Fibroblast of mammary gland (primary cell): Measurements from ENCODE around the gene PEAK3.
A peak's percentile ranks its signal among the peaks of the same experiment; 100 is the strongest.

Experiments
- DNase-seq: peaks from one replicate; pipeline ENCODE4 v3.0.0-alpha.2; 2010; ENCODE audit warnings: low read depth
- H3K4me3 ChIP-seq: 2 replicates; pipeline ENCODE4 v1.5.1; 2011; ENCODE audit warnings: low read depth, mild to moderate bottlenecking, low read length, moderate library complexity; ENCODE audit not compliant: control insufficient read depth
- TF ChIP-seq, protein P1 (sequence below): conservative IDR thresholded peaks from 2 replicates; pipeline ENCODE4 v1.5.1; 2011; ENCODE audit warnings: low read depth, low read length, inconsistent platforms; ENCODE audit not compliant: control insufficient read depth, insufficient read depth

The PEAK3 gene

DNA sequence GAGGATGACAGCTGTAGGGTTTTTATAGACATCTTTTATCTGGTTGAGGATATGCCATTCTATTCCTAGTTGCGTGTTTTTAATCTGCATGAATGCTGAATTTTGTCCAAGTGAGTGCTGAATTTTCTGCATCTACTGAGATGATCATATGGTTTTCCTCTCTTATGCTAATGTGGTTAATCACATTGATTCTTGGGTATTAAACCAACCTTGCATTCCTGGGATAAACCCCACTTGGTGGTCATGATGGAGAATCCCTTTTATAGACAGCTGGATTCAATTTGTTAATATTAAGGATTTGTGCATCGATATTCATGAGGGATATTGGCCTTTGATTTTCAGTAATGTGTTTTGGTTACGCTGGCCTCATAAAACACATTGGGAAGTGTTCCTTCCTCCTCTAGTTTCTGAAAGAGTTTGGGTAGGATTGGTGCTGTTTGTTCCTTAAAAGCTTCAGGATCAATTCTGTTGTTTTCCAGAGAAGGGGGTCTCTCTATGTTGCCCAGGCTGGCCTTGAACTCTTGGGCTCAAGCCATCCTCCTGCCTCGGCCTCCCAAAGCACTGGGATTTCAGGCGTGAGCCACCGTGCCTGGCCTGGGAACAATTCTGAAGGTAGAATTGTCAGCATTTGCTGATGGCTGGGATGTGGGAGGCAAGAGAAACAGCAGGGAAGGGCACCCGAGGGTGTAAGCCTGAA is 33.3 kb upstream of the PEAK3 start:
- H3K4me3 ChIP-seq: no peak overlapping the region
- TF ChIP-seq, protein P1, sequence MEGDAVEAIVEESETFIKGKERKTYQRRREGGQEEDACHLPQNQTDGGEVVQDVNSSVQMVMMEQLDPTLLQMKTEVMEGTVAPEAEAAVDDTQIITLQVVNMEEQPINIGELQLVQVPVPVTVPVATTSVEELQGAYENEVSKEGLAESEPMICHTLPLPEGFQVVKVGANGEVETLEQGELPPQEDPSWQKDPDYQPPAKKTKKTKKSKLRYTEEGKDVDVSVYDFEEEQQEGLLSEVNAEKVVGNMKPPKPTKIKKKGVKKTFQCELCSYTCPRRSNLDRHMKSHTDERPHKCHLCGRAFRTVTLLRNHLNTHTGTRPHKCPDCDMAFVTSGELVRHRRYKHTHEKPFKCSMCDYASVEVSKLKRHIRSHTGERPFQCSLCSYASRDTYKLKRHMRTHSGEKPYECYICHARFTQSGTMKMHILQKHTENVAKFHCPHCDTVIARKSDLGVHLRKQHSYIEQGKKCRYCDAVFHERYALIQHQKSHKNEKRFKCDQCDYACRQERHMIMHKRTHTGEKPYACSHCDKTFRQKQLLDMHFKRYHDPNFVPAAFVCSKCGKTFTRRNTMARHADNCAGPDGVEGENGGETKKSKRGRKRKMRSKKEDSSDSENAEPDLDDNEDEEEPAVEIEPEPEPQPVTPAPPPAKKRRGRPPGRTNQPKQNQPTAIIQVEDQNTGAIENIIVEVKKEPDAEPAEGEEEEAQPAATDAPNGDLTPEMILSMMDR: no peak
- DNase-seq: no peak

DNA sequence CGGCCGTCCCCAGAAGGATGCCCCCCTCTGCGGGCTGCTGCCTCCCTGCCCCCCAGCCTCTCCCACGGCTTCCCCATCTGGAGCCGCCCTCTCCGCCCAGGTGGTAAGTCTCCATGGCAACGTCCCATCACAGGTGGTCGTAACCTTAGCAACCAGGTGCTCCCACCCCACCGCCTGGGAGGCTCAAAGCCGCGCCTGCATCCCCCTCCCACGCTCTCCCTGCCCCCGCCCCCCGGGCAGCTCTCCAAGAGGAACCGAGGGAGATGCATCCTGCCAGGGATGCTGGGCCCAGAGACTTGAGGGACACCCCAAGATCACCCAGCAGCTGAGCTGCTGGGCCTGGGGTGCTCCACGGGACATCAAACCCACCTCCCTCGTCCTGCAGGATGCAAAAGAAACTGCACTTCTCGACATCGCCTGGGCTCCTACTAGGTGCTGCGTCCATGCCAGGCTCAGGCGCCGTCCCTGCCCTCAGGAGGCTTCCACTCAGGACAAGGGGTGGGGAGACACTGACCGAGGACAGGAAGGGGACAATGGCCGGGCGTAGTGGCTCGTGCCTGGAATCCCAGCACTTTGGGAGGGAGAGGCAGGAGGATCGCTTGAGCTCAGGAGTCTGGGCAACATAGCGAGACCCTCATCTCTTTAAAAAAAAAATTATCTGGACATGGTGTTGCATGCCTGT is 31.0 kb upstream of the PEAK3 start:
- no peak overlapping the region for H3K4me3 ChIP-seq
- DNase-seq: no peak

DNA sequence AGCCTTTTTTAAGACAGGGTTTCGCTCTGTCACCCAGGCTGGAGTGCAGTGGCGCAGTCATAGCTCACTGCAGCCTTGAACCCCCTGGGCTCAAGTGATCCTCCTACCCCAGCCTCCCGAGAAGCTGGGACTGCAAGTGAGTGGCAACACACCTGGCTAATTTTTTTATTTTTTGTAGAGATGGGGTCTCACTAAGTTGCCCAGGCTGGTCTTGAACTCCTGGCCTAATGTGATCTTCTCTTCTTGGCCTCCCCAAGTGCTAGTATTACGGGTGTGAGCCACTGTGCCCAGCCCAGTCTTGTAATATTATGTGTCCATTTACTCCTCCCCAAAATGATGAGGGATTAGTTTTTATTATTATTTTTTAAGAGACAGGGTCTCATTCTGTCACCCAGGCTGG is 29.1 kb upstream of the PEAK3 start:
- TF ChIP-seq, protein P1: no peak
- no peak overlapping the region for H3K4me3 ChIP-seq
- no peak for DNase-seq

More for the DNA sequence above, 31.0 kb upstream of the PEAK3 start:
- TF ChIP-seq, protein P1: no peak

DNA sequence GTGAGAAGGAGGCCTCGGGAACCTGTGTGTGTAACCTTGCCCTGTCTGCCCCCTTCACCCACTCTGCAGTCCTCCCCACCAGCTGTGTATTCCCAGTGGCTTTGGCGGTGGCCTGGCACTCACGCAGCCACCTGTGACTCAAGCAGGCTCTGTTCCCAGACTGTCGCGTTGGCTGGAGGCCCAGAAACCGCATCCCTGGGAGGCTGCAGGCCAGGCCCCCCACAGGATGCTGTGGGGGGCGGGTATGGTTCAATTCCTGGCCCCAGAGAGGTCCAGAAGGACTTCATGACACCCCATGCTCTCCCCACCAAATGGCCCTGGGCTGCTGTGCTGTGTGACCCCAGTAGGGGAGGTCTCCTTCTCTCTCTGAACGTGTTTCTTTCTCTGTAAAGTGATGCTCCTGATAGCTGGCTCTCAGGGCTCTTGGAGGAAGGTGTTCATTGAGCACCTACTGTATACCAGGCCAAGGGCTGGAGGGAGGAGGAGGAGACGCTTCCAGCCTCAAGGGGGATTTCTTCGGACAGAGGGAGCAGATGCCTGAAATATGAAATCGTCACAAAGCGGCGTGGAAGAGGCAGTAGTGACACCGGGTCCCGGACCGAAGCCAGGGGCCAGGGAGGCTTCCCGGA is 27.9 kb upstream of the PEAK3 start:
- TF ChIP-seq, protein P1: no peak
- peak; percentile 61 for DNase-seq
- H3K4me3 ChIP-seq: no peak overlapping the region

DNA sequence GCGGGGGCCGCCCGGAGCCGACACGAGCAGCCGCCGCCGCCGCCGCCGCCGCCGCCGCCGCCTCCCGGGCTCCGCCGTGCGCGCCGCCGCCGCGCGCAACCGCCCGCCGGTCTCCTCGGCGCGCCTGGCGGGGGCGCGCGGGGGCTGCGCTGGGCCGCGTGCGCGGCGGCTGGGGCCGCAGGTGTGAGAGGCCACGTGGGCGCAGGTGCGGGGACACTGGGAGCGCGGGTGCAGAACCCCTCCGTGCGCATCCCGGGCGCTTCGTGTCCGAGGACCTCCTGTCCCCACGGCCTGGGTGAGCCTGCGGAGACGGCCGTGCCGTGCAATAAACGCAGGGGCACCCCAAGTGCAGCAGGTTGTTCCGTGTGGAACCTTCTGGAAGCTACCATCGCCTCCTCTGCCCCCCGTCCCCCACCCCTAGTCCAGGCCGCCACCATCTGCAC is 26.2 kb upstream of the PEAK3 start, which contains the start of gene LINGO3:
Gene LINGO3, minus strand, starts transcription at position 41 of the 443 bp plus-strand sequence. CDS start 16,378 bp downstream, outside the sequence.
- DNase-seq: no peak
- TF ChIP-seq, protein P1: no peak
- no peak within 1 kb of the TSS for H3K4me3 ChIP-seq

DNA sequence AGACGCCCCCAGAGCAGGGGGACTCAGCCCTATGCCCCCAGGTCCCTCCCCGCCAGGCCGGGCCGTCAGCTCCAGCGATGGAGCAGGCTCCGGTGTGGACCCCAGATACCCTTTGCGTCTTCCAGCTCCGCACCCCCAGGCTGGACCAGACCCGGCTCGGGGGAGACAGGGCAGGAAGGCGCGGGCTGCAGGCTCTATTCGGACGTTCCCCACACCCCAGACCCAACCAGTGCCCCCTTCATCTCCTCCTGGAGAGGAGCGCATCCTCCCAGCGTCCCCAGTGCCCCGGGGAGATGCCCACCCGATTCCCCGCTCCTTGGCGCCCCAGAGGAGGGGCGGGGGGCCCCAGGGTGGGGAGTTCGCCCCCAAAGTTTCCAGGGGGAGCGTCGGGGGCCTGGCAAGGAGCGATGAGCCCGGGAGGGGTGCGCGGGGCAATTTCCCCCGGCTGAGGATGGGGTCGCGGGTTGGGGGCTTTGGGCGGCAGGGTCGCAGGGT is 25.6 kb upstream of the PEAK3 start:
- no peak overlapping the region for H3K4me3 ChIP-seq
- TF ChIP-seq, protein P1: no peak
- no peak for DNase-seq
